Adipocyte (in vitro differentiated cells): ENCODE results near the gene USP9Y.

Experiments
- DNase-seq: peaks from one replicate; pipeline ENCODE4 v3.0.0-alpha.2; 2015; ENCODE audit warnings: low read depth
- H3K27me3 ChIP-seq: replicated peaks from 2 replicates; pipeline ENCODE4 v1.7.0; 2013; ENCODE audit warnings: mild to moderate bottlenecking, low read length, moderate library complexity; ENCODE audit not compliant: control insufficient read depth, insufficient read depth
- H3K36me3 ChIP-seq: 2 replicates; pipeline ENCODE4 v1.7.0; 2013; ENCODE audit warnings: low read length, mild to moderate bottlenecking, moderate library complexity; ENCODE audit not compliant: control insufficient read depth, insufficient read depth, severe bottlenecking
- H3K4me1 ChIP-seq: 2 replicates; pipeline ENCODE4 v1.7.0; 2013; ENCODE audit warnings: mild to moderate bottlenecking, low read length, moderate library complexity; ENCODE audit not compliant: control insufficient read depth, insufficient read depth
- H3K4me3 ChIP-seq: 2 replicates; pipeline ENCODE4 v1.7.0; 2013; ENCODE audit warnings: mild to moderate bottlenecking, low read length, moderate library complexity
- H3K9ac ChIP-seq: 2 replicates; pipeline ENCODE4 v1.7.0; 2013; ENCODE audit warnings: mild to moderate bottlenecking, low read length, moderate library complexity
- H3K9me3 ChIP-seq: 2 replicates; pipeline ENCODE4 v1.7.0; 2013; ENCODE audit warnings: mild to moderate bottlenecking, low read length, moderate library complexity; ENCODE audit not compliant: control insufficient read depth

USP9Y gene

GRCh38 chrY:12793999-12794398, 93.0 kb downstream of the USP9Y start:
- Histone ChIP-seq H3K9me3 (no peaks in the 10 kb centered on the region), H3K4me1 (no peaks in the 10 kb centered on the region), H3K4me3 (no peak overlapping the region), H3K9ac (no peak overlapping the region), H3K36me3 (no peaks in the 10 kb centered on the region), H3K27me3 (no peaks in the 10 kb centered on the region)
- no peak for DNase-seq

- Histone ChIP-seq H3K4me1 (no peaks in the 10 kb centered on the region), H3K27me3 (no peaks in the 10 kb centered on the region), H3K9me3 (no peaks in the 10 kb centered on the region), H3K4me3 (no peak overlapping the region), H3K9ac (no peak overlapping the region), H3K36me3 (no peaks in the 10 kb centered on the region)
- DNase-seq: no peak
Observed at GRCh38 chrY:12808046-12808445, 107.0 kb downstream of the USP9Y start.

- no peaks in the 10 kb centered on the region for H3K36me3 ChIP-seq
- H3K4me1 ChIP-seq: no peaks in the 10 kb centered on the region
- H3K9ac ChIP-seq: no peak overlapping the region
- no peaks in the 10 kb centered on the region for H3K27me3 ChIP-seq
- H3K9me3 ChIP-seq: no peaks in the 10 kb centered on the region
- H3K4me3 ChIP-seq: no peak overlapping the region
- no peak for DNase-seq
Observed at GRCh38 chrY:12809034-12809433, 108.0 kb downstream of the USP9Y start.

GRCh38 chrY:12823408-12823807, 122.4 kb downstream of the USP9Y start:
- DNase-seq: no peak
- Histone ChIP-seq H3K9ac (no peak overlapping the region), H3K9me3 (no peaks in the 10 kb centered on the region), H3K36me3 (no peaks in the 10 kb centered on the region), H3K4me1 (no peaks in the 10 kb centered on the region), H3K4me3 (no peak overlapping the region), H3K27me3 (no peaks in the 10 kb centered on the region)

- no peaks in the 10 kb centered on the region for H3K27me3 ChIP-seq
- no peaks in the 10 kb centered on the region for H3K4me1 ChIP-seq
- H3K4me3 ChIP-seq: no peak overlapping the region
- H3K36me3 ChIP-seq: no peaks in the 10 kb centered on the region
- no peaks in the 10 kb centered on the region for H3K9me3 ChIP-seq
- DNase-seq: no peak
- H3K9ac ChIP-seq: no peak overlapping the region
Observed at GRCh38 chrY:12826791-12827190, 125.8 kb downstream of the USP9Y start.

GRCh38 chrY:12833284-12833683, 132.3 kb downstream of the USP9Y start:
- H3K9me3 ChIP-seq: no peaks in the 10 kb centered on the region
- DNase-seq: no peak
- H3K36me3 ChIP-seq: no peaks in the 10 kb centered on the region
- no peaks in the 10 kb centered on the region for H3K27me3 ChIP-seq
- no peak overlapping the region for H3K9ac ChIP-seq
- no peak overlapping the region for H3K4me3 ChIP-seq
- no peaks in the 10 kb centered on the region for H3K4me1 ChIP-seq

- Histone ChIP-seq H3K36me3 (no peaks in the 10 kb centered on the region), H3K4me3 (no peak overlapping the region), H3K27me3 (no peaks in the 10 kb centered on the region), H3K4me1 (no peaks in the 10 kb centered on the region), H3K9ac (no peak overlapping the region), H3K9me3 (no peaks in the 10 kb centered on the region)
- no peak for DNase-seq
Observed at GRCh38 chrY:12837550-12837949, 136.5 kb downstream of the USP9Y start.

GRCh38 chrY:12841368-12841767, 140.3 kb downstream of the USP9Y start:
- H3K9ac ChIP-seq: no peak overlapping the region
- H3K4me1 ChIP-seq: no peaks in the 10 kb centered on the region
- H3K36me3 ChIP-seq: no peaks in the 10 kb centered on the region
- no peaks in the 10 kb centered on the region for H3K27me3 ChIP-seq
- no peak for DNase-seq
- H3K4me3 ChIP-seq: no peak overlapping the region
- no peaks in the 10 kb centered on the region for H3K9me3 ChIP-seq

GRCh38 chrY:12846793-12847192, 145.8 kb downstream of the USP9Y start:
- Histone ChIP-seq H3K9ac (no peak overlapping the region), H3K36me3 (no peaks in the 10 kb centered on the region), H3K4me3 (no peak overlapping the region), H3K27me3 (no peaks in the 10 kb centered on the region), H3K9me3 (no peaks in the 10 kb centered on the region), H3K4me1 (no peaks in the 10 kb centered on the region)
- no peak for DNase-seq

- H3K9me3 ChIP-seq: no peaks in the 10 kb centered on the region
- H3K9ac ChIP-seq: no peak overlapping the region
- H3K4me3 ChIP-seq: no peak overlapping the region
- H3K27me3 ChIP-seq: no peaks in the 10 kb centered on the region
- no peak for DNase-seq
- no peaks in the 10 kb centered on the region for H3K36me3 ChIP-seq
- no peaks in the 10 kb centered on the region for H3K4me1 ChIP-seq
Observed at GRCh38 chrY:12855791-12856275, 154.8 kb downstream of the USP9Y start.

GRCh38 chrY:12867960-12868359, 166.9 kb downstream of the USP9Y start:
- no peak for DNase-seq
- no peaks in the 10 kb centered on the region for H3K36me3 ChIP-seq
- H3K9ac ChIP-seq: no peak overlapping the region
- no peak overlapping the region for H3K4me3 ChIP-seq
- H3K9me3 ChIP-seq: no peaks in the 10 kb centered on the region
- no peaks in the 10 kb centered on the region for H3K4me1 ChIP-seq
- no peaks in the 10 kb centered on the region for H3K27me3 ChIP-seq

- no peaks in the 10 kb centered on the region for H3K4me1 ChIP-seq
- H3K27me3 ChIP-seq: no peaks in the 10 kb centered on the region
- DNase-seq: no peak
Observed at GRCh38 chrY:12896973-12897372, 195.9 kb downstream of the USP9Y start.

More at GRCh38 chrY:12896973-12897372, 195.9 kb downstream of the USP9Y start:
- Histone ChIP-seq H3K4me3 (no peak overlapping the region), H3K9me3 (no peaks in the 10 kb centered on the region), H3K9ac (no peak overlapping the region), H3K36me3 (no peaks in the 10 kb centered on the region)
